ENCODE data around the gene SIGLEC6.

DNA sequence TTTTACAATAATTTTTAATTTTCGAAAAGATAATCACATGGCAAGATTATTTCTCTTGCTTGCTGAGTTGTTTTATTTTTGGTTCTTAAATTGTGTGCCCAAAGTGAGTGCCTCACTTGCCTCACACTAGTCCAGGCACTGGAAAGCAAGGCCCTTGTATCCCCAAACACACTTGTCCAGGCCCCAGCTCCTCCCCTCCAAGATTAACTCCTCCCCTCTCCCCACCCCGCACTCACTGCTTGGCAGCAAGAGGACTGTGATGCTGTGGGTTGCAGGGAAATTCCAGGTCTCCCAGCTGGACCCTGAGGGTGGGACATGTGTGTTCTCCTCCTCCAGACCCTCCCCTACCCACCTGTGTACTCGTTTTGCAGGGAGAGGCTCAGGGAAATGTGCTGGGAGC is 33.8 kb downstream of the SIGLEC6 start:
- TF ChIP-seq POLR2AphosphoS5 (IDR thresholded peaks at IDR 0.05; ENCODE audit: low read depth, low read length): no peak
- TF ChIP-seq POLR2A (IDR thresholded peaks at IDR 0.05; ENCODE audit: low read depth, low read length): no peak
- no peak for TF ChIP-seq PAX5 (IDR thresholded peaks at IDR 0.05; ENCODE audit: insufficient read depth, low read length, severe bottlenecking)
